PC-9 (cell line): ENCODE measurements around the gene C5orf22.

Experiments
- EZH2 ChIP-seq: fragments of 200-600 bp; sonication (generic); IDR thresholded peaks from 2 replicates; pipeline ENCODE4 v1.8.0; 2017; ENCODE audit warnings: antibody characterized with exemption, low read depth
- TF ChIP-seq, protein P1 (sequence below): fragments of 200-600 bp; sonication (generic); conservative IDR thresholded peaks from 2 replicates; pipeline ENCODE4 v1.6.1; 2017; ENCODE audit warnings: mixed run types, antibody characterized with exemption, mild to moderate bottlenecking, moderate library complexity

DNA sequence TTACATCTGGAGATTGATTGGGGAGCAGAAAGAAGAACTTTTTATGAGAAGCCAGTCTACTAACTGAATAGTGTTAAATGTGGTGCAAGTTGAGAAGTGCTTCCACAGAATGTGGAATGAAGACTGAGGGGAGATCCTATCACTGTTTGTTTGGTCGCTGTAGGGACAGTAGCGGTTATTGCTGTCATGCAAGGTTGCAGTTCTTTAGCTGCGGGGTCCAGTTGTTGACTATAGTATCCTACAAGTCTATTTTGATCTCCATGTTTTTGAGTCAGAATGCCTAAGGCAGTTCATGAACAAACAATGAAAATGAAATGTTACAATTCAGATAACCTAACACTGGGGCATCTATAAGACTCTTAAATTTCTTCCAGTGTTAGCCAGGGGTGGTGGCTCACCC, 61.6 kb downstream of the C5orf22 start:
- TF ChIP-seq, protein P1, sequence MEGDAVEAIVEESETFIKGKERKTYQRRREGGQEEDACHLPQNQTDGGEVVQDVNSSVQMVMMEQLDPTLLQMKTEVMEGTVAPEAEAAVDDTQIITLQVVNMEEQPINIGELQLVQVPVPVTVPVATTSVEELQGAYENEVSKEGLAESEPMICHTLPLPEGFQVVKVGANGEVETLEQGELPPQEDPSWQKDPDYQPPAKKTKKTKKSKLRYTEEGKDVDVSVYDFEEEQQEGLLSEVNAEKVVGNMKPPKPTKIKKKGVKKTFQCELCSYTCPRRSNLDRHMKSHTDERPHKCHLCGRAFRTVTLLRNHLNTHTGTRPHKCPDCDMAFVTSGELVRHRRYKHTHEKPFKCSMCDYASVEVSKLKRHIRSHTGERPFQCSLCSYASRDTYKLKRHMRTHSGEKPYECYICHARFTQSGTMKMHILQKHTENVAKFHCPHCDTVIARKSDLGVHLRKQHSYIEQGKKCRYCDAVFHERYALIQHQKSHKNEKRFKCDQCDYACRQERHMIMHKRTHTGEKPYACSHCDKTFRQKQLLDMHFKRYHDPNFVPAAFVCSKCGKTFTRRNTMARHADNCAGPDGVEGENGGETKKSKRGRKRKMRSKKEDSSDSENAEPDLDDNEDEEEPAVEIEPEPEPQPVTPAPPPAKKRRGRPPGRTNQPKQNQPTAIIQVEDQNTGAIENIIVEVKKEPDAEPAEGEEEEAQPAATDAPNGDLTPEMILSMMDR, result no peak
- TF ChIP-seq EZH2, result no peak
